Peyer's patch (tissue), 4 donors: Measurements from ENCODE around the gene MAN1A1. TPM values are rescaled to one million over a fixed set of nuclear protein-coding genes. Genes with fewer than 3 reads are reported as not detected.
"Not testable (repeated sequence)": the region's sequence is repeated elsewhere in the genome, so short reads cannot be mapped to it uniquely, and the experiment has no call there.

ENCODE experiments used
- DNase-seq, 3 donors: peaks; one replicate each; pipeline ENCODE4 v3.0.0-alpha.2; 2017 to 2019
- H3K27ac ChIP-seq, 4 donors: fragments of 200-600 bp; sonication (generic); one replicate each; pipeline ENCODE4 v1.5.1; 2016 to 2019
- H3K27me3 ChIP-seq, 2 donors: fragments of 200-600 bp; sonication (generic); one replicate each; pipeline ENCODE4 v1.5.1; 2019
- H3K36me3 ChIP-seq, 3 donors: fragments of 200-600 bp; sonication (generic); one replicate each; pipeline ENCODE4 v1.5.1; 2016 to 2019
- H3K4me1 ChIP-seq, 4 donors: fragments of 200-600 bp; sonication (generic); one replicate each; pipeline ENCODE4 v1.5.1; 2016 to 2019
- H3K4me3 ChIP-seq, 4 donors: fragments of 200-600 bp; sonication (generic); 1 replicate in 3 of 4; 2 replicates in 1 of 4; pipeline ENCODE4 v1.5.1; 2016 to 2019; ENCODE audit warnings: mild to moderate bottlenecking in 1 of 4
- H3K9me3 ChIP-seq, 4 donors: fragments of 200-600 bp; sonication (generic); one replicate each; pipeline ENCODE4 v1.5.1; 2016 to 2019; ENCODE audit warnings: mild to moderate bottlenecking in 1 of 4
- POLR2A ChIP-seq, 2 donors: fragments of 450-650 bp; IDR thresholded peaks; one replicate each; pipeline ENCODE4 v1.5.1; 2017; ENCODE audit warnings: antibody characterized with exemption in 2 of 2, mild to moderate bottlenecking in 2 of 2, moderate library complexity in 2 of 2
- total RNA-seq, 4 donors: library from RNA; depleted of rRNA; stranded (reverse); fragments of >200 nt; gene quantifications; one replicate each; pipeline ENCODE4 v1.1.0, GENCODE V29; 2016
- TF ChIP-seq, protein P1 (sequence below), 6 experiments: fragments of 450-650 bp in 4 of 6; fragments of 200-600 bp in 2 of 6; sonication (generic) in 1 of 6; IDR thresholded peaks; one replicate each; pipeline ENCODE4 v1.5.1; 2017 to 2019; ENCODE audit warnings: antibody characterized with exemption in 6 of 6, mild to moderate bottlenecking in 3 of 6, moderate library complexity in 1 of 6

The MAN1A1 gene
- total RNA-seq, 4 donors from 2014 or later = 43.7 to 158 (median 103) TPM

DNA sequence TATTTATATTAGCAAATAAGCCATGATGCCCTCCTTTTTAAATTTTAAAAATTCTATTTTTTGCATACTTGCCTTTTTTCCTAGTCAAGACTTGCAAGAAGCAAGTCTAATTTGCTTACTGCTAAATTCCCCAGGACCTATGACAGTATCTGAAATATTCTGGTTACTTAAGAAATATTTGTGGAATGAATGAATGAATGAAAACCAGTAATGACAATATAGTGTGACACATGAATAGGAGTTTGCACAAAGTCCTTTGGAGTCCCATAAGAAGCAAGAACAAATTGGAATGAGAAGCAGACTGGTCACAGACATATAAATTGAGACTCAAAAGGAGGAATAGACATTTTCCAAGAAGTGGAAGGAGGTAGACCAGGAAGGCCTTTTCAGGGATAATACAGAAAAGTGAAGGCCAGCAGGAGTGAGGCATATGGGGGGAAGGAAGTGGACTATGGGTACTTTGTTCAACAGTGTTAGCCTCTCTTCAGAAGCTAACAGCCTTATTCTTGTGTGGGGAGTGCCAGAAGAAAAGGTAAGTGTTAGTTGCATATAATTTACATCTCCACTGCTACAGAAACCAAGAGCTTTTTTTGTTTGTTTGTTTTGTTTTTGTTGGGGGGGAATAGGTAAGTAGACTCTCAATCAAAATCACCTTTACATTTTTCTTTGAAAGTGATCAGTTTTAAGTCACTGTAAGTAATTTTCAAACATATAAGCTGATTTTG is 177.5 kb downstream of the MAN1A1 start:
- no peak overlapping the region for H3K27ac ChIP-seq
- no peaks in the 10 kb centered on the region for H3K27me3 ChIP-seq
- H3K4me3 ChIP-seq = no peak overlapping the region
- TF ChIP-seq, protein P1, sequence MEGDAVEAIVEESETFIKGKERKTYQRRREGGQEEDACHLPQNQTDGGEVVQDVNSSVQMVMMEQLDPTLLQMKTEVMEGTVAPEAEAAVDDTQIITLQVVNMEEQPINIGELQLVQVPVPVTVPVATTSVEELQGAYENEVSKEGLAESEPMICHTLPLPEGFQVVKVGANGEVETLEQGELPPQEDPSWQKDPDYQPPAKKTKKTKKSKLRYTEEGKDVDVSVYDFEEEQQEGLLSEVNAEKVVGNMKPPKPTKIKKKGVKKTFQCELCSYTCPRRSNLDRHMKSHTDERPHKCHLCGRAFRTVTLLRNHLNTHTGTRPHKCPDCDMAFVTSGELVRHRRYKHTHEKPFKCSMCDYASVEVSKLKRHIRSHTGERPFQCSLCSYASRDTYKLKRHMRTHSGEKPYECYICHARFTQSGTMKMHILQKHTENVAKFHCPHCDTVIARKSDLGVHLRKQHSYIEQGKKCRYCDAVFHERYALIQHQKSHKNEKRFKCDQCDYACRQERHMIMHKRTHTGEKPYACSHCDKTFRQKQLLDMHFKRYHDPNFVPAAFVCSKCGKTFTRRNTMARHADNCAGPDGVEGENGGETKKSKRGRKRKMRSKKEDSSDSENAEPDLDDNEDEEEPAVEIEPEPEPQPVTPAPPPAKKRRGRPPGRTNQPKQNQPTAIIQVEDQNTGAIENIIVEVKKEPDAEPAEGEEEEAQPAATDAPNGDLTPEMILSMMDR (IDR thresholded peaks at IDR 0.05) = no peak
- no peak for TF ChIP-seq POLR2A (IDR thresholded peaks at IDR 0.05)
- H3K36me3 ChIP-seq = peaks cover 0 to 10% (median 0%) of the 10 kb centered on the region in 3 donors
- peaks cover 0 to 4% (median 0%) of the 10 kb centered on the region in 4 donors for H3K4me1 ChIP-seq
- DNase-seq = no peak
- no peaks in the 10 kb centered on the region for H3K9me3 ChIP-seq

DNA sequence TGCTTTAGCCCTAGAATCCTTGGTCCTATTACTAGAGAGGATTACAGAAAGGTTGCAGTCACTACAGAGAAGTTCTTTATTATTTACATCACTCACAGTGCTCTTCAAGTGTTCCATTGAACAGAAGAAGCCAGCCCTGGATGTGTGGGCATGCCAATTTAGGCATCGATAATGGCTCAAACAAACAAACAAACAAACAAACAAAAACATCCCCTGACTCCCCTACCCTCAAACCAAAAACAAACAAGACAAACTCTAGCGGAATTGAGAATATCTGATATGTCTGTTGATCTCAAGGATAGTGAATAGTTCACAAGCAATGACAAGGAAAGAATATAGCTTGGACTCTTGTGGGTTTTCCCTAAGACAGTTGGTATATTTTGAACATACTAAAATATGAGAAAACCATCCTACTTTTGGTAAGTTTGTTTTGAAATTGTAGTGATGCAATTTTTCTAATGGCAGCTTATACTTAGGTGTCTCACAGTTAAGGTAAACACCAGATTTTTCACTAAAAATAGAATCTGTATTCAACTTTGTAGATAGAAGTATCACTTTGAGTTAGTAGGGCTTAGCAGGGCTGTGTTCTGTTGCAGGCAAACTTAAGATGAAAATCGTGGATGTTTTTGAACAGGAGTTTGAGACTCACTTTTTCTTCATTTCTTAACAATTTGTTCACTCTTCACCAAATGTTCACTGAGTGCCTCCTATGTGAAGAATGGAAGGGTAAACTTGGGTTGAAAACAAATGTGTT is 178.3 kb downstream of the MAN1A1 start:
- no peak for DNase-seq
- no peaks in the 10 kb centered on the region for H3K9me3 ChIP-seq
- TF ChIP-seq, protein P1 (IDR thresholded peaks at IDR 0.05) = no peak
- no peak for TF ChIP-seq POLR2A (IDR thresholded peaks at IDR 0.05)
- no peak overlapping the region for H3K4me3 ChIP-seq
- peaks cover 0 to 4% (median 0%) of the 10 kb centered on the region in 4 donors for H3K4me1 ChIP-seq
- H3K36me3 ChIP-seq = peaks cover 0 to 5% (median 0%) of the 10 kb centered on the region in 3 donors
- H3K27ac ChIP-seq = no peak overlapping the region
- H3K27me3 ChIP-seq = no peaks in the 10 kb centered on the region

DNA sequence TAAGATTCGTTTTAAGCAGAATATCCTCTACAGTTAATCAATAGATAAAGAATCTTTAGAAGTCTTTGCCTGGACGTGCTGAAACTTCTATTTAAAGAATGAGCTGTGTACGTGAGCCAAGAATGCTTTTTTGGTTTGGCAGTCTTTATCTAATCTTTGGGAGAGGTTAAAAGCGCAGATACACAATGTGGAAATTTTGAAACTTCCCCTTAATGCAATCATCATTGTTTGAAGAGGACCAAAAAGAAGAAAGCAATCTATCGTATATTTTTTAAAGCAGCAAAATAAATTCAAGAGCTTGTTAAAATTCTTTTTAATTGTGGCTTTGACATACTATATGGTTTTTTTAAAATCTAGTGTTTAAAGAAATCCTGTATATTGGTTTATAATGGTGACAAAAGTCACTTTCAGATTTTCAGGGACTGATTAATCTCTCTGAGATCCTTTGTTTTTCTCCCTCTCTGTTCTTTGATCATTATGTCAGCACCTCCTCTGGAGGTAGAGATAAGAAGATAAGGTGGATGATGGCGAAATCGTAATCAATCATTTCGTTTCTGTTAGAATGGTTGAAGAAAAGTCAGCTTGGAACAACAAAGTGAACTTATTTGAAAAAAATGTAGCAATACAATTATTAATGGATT is 179.0 kb downstream of the MAN1A1 start:
- no peaks in the 10 kb centered on the region for H3K27me3 ChIP-seq
- H3K27ac ChIP-seq = no peak overlapping the region
- H3K36me3 ChIP-seq = no peaks in the 10 kb centered on the region
- H3K4me3 ChIP-seq = no peak overlapping the region
- DNase-seq = no peak
- H3K4me1 ChIP-seq = peaks cover 0 to 4% (median 0%) of the 10 kb centered on the region in 4 donors
- H3K9me3 ChIP-seq = no peaks in the 10 kb centered on the region
- TF ChIP-seq, protein P1 (IDR thresholded peaks at IDR 0.05) = no peak
- TF ChIP-seq POLR2A (IDR thresholded peaks at IDR 0.05) = no peak

DNA sequence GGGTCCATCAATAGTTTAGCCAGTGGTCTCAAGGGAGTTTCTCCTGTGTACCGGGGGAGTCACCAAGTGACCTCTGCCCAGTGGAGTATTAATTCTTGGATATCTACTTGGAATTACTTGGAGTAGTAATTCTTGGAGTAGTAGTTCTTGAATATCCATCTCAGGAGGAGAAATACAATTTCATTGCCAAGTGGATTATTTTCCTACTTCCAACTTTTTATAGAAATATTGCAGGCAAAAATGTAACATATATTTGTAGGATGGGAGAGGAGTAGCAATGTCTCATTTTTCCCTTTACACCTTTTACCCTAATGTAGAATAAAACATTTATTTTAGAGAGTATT is 179.5 kb downstream of the MAN1A1 start:
- H3K36me3 ChIP-seq = no peaks in the 10 kb centered on the region
- H3K4me1 ChIP-seq = peaks cover 0 to 4% (median 0%) of the 10 kb centered on the region in 4 donors
- no peak overlapping the region for H3K27ac ChIP-seq

DNA sequence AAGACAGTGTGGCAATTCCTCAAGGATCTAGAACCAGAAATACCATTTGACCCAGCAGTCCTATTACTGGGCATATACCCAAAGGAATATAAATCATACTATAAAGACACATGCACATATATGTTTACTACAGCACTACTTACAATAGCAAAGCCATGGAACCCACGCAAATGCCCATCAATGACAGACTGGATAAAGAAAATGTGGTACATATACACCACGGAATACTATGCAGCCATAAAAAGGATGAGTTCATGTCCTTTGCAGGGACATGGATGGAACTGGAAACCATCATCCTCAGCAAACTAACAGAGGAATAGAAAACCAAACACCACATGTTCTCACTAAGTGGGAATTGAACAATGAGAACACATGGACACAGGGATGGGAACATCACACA is 180.2 kb downstream of the MAN1A1 start:
- not testable (repeated sequence) for H3K9me3 ChIP-seq, DNase-seq, H3K4me1 ChIP-seq, H3K27me3 ChIP-seq, H3K36me3 ChIP-seq, H3K4me3 ChIP-seq, H3K27ac ChIP-seq

More for the DNA sequence above, 179.5 kb downstream of the MAN1A1 start:
- no peak overlapping the region for H3K4me3 ChIP-seq
- no peaks in the 10 kb centered on the region for H3K9me3 ChIP-seq
- H3K27me3 ChIP-seq = no peaks in the 10 kb centered on the region
- no peak for DNase-seq
- TF ChIP-seq POLR2A (IDR thresholded peaks at IDR 0.05) = no peak
- TF ChIP-seq, protein P1 (IDR thresholded peaks at IDR 0.05) = no peak
